K562 (cell line): ENCODE results near the gene MACROD2.

Experiments
- CC2D1A ChIP-seq: fragments of 450-650 bp; IDR thresholded peaks from 2 replicates; pipeline ENCODE4 v1.6.1; 2017; ENCODE audit warnings: mild to moderate bottlenecking
- CTCF ChIP-seq, 3 experiments: IDR thresholded peaks in 2 of 3; conservative IDR thresholded peaks in 1 of 3; 2 replicates each; pipeline ENCODE4 v1.5.1; 2011 to 2012; ENCODE audit warnings: low read length in 3 of 3, mild to moderate bottlenecking in 3 of 3, control low read depth in 2 of 3, improper control_type of control experiment in 1 of 3, inconsistent platforms in 1 of 3, low read depth in 1 of 3, mixed read lengths in 1 of 3, moderate library complexity in 1 of 3; ENCODE audit not compliant: insufficient read depth in 2 of 3
- EGR1 ChIP-seq: fragments of 450-650 bp; conservative IDR thresholded peaks from 2 replicates; pipeline ENCODE4 v1.6.1; 2017; ENCODE audit warnings: mild to moderate bottlenecking
- ETV6 ChIP-seq, 3 experiments: fragments of 150-350 bp in 1 of 3; sonication (generic) in 1 of 3; formaldehyde crosslinking in 1 of 3; IDR thresholded peaks; 2 replicates each; pipeline versions ENCODE4 v1.6.1 to v1.8.0; 2014 to 2022; ENCODE audit warnings: borderline replicate concordance in 2 of 3, low read depth in 2 of 3, antibody characterized with exemption in 1 of 3, low read length in 1 of 3, mild to moderate bottlenecking in 1 of 3, missing genetic modification reagents in 1 of 3
- GATAD2A ChIP-seq: fragments of 450-650 bp; IDR thresholded peaks from 2 replicates; pipeline ENCODE4 v1.6.1; 2017
- HDAC6 ChIP-seq: IDR thresholded peaks from 2 replicates; pipeline ENCODE4 v1.6.1; 2012; ENCODE audit warnings: low read depth, mild to moderate bottlenecking, control low read depth, inconsistent platforms, low read length, moderate library complexity
- JUND ChIP-seq, 2 experiments: IDR thresholded peaks; 2 replicates in 1 of 2; 3 replicates in 1 of 2; pipeline ENCODE4 v1.6.1; 2011; ENCODE audit warnings: borderline replicate concordance in 2 of 2, low read depth in 2 of 2, low read length in 2 of 2, improper control_type of control experiment in 1 of 2, missing biosample characterization in 1 of 2, missing genetic modification characterization in 1 of 2, missing genetic modification reagents in 1 of 2
- KDM1A ChIP-seq, 2 experiments: fragments of 450-650 bp; IDR thresholded peaks; 2 replicates each; pipeline ENCODE4 v1.6.1; 2016; ENCODE audit warnings: mild to moderate bottlenecking in 2 of 2
- POLR2A ChIP-seq: fragments of 450-650 bp; conservative IDR thresholded peaks from 2 replicates; pipeline ENCODE4 v1.6.1; 2016
- POLR2AphosphoS5 ChIP-seq: IDR thresholded peaks from 2 replicates; pipeline ENCODE4 v1.6.1; 2011; ENCODE audit warnings: mild to moderate bottlenecking, low read depth, low read length, moderate library complexity; ENCODE audit not compliant: control insufficient read depth, insufficient read depth
- RBM17 ChIP-seq: fragments of 200-400 bp; formaldehyde crosslinking; IDR thresholded peaks from 2 replicates; pipeline ENCODE4 v1.6.1; 2017; ENCODE audit warnings: low read depth, mild to moderate bottlenecking, low read length, borderline replicate concordance
- RBM34 ChIP-seq: fragments of 200-400 bp; formaldehyde crosslinking; IDR thresholded peaks from 2 replicates; pipeline ENCODE4 v1.6.1; 2018; ENCODE audit warnings: low read length, borderline replicate concordance; ENCODE audit not compliant: insufficient read depth
- REST ChIP-seq, 2 experiments: fragments of 450-650 bp; formaldehyde crosslinking in 1 of 2; IDR thresholded peaks; 2 replicates each; pipeline versions ENCODE4 v1.4.0 to v1.6.1; 2014 to 2020; ENCODE audit warnings: mild to moderate bottlenecking in 2 of 2, borderline replicate concordance in 1 of 2, low read depth in 1 of 2
- SMARCA5 ChIP-seq: fragments of 450-650 bp; IDR thresholded peaks from 2 replicates; pipeline ENCODE4 v1.6.1; 2016

DNA sequence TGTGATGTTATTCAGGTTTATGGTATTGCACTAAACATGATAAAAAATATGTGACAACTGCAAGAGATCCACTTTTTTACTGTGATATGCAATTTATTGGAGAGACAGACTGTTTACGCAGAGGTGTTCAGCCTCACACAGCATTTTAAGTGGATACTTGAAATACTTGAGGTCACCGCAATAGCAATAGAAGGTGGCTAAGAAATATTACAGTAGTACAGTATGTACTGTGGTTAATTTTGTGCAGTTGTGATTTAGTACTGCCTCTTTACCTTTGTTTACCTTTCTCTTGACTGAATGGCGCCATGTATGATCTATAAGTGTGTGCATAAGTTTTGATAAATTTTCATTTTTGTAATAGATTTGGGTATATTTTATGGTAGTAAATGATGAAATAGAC, 17.4 kb downstream of the MACROD2 start:
- TF ChIP-seq CTCF (IDR thresholded peaks at IDR 0.05 in 2 of 3, conservative IDR thresholded peaks at IDR 0.05 in 1 of 3; ENCODE audit: insufficient read depth in 2 of 3, low read depth in 1 of 3, low read length in 3 of 3) = no peak
- no peak for TF ChIP-seq SMARCA5
- TF ChIP-seq CC2D1A = no peak
- no peak for TF ChIP-seq POLR2A
- TF ChIP-seq RBM34 = no peak
- no peak for TF ChIP-seq REST (IDR thresholded peaks at IDR 0.05; ENCODE audit: borderline replicate concordance)
- TF ChIP-seq REST (CRISPR knock-in tag; IDR thresholded peaks at IDR 0.05; ENCODE audit: low read depth) = no peak
- no peak for TF ChIP-seq RBM17
- TF ChIP-seq JUND (IDR thresholded peaks at IDR 0.05; ENCODE audit: borderline replicate concordance, low read depth, low read length) = no peak
- no peak for TF ChIP-seq JUND (tag; IDR thresholded peaks at IDR 0.05; ENCODE audit: borderline replicate concordance, low read depth, low read length)
- no peak for TF ChIP-seq EGR1
- TF ChIP-seq ETV6 (IDR thresholded peaks at IDR 0.05; ENCODE audit: borderline replicate concordance in 1 of 2, low read depth in 2 of 2, low read length in 1 of 2) = no peak
- no peak for TF ChIP-seq ETV6 (CRISPR knock-in tag; IDR thresholded peaks at IDR 0.05; ENCODE audit: borderline replicate concordance)
- TF ChIP-seq GATAD2A = no peak
- no peak for TF ChIP-seq KDM1A (IDR thresholded peaks at IDR 0.05)
- no peak for TF ChIP-seq POLR2AphosphoS5
- no peak for TF ChIP-seq HDAC6
